M059J (cell line): Measurements from ENCODE around the gene PLA2G2A. TPM values are rescaled to one million over a fixed set of nuclear protein-coding genes. Genes with fewer than 3 reads are reported as not detected.
"Not testable (repeated sequence)": the region's sequence is repeated elsewhere in the genome, so short reads cannot be mapped to it uniquely, and the experiment has no call there.

Source experiments
- DNase-seq: peaks from one replicate; pipeline ENCODE4 v3.0.0-alpha.2; 2012; ENCODE audit warnings: low read depth
- total RNA-seq: library from RNA; depleted of rRNA; stranded (reverse); fragments of >200 nt; shearing (Covaris generic); gene quantifications from 2 replicates; pipeline ENCODE4 v1.2.3, GENCODE V29; 2014

Gene PLA2G2A
- total RNA-seq, 1 experiment from 2014 or later = not detected

GRCh38 chr1:19973616-19974015 lies 5.8 kb downstream of the PLA2G2A start:
- peak; percentile 7 for DNase-seq

GRCh38 chr1:19971664-19972063 lies 7.8 kb downstream of the PLA2G2A start:
- no peak for DNase-seq

- no peak for DNase-seq
Observed at GRCh38 chr1:19969898-19970660, 9.3 kb downstream of the PLA2G2A start.

- DNase-seq = no peak
Observed at GRCh38 chr1:19967808-19968207, 11.6 kb downstream of the PLA2G2A start.

- no peak for DNase-seq
Observed at GRCh38 chr1:19964542-19964941, 14.9 kb downstream of the PLA2G2A start.

DNA sequence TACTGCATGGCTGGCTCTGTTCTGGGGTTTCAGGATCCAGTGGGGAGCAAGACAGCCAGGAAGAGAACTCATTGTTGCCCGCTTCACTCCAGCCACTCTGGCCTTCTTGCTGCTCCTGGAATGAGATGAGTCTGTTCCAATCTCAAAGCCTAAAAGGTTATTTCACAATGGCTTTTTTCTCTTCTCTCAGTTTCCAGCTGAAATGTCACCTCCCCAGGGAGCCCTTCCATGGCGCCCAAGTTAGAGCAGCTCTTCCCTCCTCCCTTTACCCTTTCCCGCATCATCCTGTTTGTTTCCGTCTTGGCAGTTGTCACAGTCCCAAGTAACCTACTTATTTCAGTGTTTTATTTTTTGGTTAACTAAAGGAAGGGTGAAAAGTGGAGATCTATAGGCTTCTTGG lies 15.8 kb downstream of the PLA2G2A start:
- no peak for DNase-seq

DNA sequence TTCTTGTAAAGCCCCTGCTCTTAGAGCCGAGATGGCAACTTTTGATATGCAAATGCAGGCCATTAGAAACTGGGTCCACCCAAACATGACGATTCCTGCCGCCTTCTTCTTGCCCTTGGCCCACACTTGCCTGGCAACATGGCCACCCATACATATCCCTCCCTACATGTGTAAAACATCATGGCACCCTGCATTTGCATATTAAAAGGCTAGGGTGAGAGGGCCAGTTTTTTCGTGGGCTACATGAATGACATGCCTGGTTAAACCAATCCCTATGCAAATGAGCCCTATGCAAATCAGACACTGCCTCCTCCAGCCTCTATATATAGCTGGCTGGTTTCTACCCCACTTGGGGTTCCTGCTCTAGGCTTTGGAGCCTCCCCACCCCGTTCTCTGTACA lies 18.8 kb downstream of the PLA2G2A start:
- no peak for DNase-seq

DNA sequence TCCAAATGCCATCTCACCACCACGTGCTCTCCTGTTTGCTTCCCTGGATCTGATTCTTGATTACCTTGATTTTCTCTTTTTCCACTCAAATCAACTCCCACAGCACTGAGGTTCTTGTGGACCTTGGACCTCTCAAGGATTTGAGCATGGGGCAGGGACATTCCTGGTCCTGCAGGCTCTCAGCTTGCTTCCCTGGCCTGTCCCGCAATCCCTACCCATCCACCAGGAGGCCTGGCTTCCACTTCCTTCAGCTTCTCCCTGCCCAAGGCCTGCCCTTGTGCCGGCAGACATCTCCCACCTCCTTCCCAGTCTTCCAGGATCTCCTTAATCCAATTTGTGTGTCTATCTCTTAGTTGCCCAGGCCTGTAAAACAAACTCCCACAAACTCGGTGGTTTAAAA lies 21.6 kb downstream of the PLA2G2A start:
- no peak for DNase-seq

DNA sequence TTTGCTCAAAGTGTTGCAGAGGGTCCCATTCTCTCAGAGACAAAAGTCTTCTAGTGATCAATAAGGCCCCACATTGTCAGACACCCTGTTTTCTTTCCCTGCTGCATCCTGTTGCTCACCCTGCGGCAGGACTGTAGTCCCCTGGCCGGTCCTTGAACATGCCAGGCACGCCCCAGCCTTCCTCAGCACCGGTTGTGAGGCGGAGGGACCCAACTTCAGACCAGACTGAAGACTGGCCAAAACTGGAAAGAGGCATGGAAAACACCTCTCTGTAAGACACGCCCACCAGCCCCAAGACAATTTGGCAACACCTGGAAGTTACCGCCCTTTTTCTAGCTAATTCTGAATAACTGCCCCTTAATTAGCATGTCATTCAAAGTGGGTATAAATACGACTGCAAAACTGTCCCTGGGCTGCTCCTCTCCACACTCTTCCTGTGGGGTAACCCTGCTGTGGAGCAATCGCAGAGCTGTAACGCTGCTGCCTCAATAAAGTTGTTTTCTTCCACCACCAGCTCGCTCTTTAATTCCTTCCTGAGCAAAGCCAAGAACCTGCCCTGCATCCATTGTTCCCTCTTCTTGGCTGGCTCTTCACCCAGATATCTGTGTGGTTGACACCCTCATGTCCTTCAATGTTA lies 23.8 kb downstream of the PLA2G2A start:
- no peak for DNase-seq

GRCh38 chr1:19954059-19954458 lies 25.4 kb downstream of the PLA2G2A start:
- no peak for DNase-seq

DNA sequence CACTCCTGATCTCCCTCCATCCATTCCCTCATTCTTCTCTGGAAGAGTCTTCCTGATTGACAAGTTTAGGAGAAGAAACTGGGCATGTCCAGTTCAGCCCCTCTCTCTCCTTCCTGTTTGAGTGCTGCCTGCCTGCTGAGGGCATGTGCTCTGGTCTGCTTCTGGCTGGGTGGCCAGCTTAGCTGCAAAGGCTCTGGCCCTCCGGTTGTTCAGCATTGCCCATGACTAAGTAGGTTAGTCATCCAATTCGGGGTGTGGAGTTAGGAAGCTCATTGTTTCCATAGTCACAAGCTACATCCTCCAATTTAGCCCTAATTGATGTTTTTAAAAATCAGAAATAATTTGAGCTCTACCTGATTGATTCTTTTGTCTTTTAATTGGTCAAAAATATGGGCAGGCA lies 30.4 kb downstream of the PLA2G2A start:
- DNase-seq = peak; percentile 87

DNA sequence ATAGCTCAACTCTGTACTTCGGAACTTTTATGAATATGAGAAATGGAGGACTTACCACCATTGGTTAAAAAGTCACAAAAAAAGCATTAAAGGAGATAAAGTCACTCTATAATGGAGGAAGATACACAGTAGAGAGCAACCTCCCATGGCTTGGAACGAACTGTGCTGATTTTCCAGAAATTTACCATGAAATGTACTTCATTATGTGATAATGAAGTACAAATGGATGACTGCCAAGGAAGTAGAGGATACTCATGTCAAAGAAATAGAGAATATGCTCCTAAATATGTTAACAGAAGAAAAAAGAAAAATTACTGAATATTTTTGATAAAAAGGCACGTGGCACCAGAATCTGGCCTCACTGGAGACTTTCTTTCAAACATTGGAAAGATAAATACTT lies 32.4 kb downstream of the PLA2G2A start:
- no peak for DNase-seq

DNA sequence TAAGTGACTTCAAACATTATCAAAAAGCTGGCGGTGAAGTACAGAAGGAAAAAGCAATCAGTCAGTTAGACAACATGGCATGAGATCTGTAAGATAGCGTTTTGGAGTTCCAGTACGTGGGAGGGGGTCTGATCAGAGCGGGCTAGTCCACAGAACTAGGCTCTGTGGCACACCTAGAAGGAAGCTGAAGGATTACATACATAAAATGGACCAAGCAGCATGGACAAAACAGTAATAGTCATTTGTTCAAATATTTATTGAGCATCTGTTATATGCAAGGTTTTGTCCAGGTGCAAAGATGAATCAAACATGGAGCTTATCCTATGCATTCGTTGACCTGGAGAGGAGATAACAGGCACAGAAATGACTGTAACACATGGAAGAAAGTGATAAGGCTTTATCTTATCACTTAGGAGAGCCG lies 33.1 kb downstream of the PLA2G2A start:
- DNase-seq = no peak

DNA sequence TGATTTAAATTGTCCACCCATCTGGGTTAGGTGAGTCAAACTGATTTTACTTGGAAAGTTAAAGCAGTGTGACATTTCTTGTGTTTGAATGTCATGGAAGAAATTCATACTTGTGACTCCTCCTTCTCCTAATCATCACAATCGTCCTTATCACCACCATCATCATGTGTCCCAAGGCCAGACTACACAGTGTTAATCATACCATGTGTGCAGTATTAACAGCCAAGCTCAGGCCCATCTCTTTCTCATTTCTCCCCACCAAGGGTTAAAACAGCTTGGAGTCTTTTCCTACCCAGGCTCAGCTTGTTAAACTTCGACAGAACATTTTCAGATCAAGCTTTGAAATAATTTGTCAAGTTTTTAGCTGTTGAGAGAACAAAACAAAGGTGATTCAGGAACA lies 33.5 kb downstream of the PLA2G2A start:
- no peak for DNase-seq

GRCh38 chr1:19942657-19943056 lies 36.8 kb downstream of the PLA2G2A start:
- no peak for DNase-seq

GRCh38 chr1:19942088-19942487 lies 37.3 kb downstream of the PLA2G2A start:
- DNase-seq = peak; percentile 10

GRCh38 chr1:19941206-19941568 lies 38.2 kb downstream of the PLA2G2A start:
- no peak for DNase-seq

DNA sequence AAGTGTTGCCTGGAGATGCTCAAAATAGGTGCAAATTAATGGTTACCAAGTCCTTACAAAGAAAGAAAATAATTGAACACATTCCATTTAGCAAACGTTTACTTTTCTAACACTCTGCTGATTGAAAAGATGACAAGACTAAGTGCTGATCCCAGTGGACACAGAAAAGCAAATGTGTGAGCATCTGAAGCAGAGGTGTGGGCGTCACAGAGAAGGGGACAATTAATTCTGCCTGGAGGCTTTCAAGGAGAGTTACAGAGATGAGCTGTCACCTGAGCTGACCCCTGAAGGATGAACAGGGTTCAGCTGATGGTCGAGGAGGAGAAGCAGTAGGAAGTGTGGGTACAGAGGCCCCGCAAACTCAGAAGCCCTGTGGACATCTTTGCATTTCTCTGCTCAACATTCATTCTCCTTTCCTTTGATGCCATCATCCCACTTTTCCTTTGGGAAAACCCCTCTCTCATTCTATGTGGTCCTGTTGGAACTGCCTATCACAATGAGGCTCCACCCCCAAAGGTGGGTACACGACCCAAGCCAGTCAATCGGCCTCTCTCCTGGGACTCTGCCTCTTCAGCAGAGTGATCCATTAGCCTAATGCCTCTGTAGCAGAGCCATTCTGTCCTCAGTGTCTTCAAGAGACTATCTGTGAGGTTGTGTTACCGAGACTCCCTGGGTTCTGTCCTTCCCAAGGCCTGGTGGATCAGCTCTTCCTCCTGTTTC lies 38.8 kb downstream of the PLA2G2A start:
- no peak for DNase-seq

DNA sequence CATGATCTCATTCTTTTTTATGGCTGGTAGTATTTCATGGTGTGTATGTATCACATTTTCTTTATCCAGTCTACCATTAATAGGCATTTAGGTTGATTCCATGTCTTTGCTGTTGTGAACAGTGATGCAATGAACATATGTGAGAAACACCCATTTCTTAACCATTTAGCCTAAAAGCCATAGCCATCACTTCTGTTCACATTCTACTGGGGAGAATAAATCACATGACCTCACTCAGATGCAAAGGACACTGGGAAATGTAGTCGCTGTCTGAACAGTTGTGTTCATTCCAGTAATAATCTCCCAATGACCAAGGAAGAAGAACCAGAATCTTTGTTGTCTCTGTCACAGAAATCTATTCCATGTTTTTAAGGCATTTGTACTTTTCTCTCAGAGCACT lies 40.9 kb downstream of the PLA2G2A start:
- no peak for DNase-seq

- DNase-seq = no peak
Observed at GRCh38 chr1:19936061-19936750, 43.2 kb downstream of the PLA2G2A start.

DNA sequence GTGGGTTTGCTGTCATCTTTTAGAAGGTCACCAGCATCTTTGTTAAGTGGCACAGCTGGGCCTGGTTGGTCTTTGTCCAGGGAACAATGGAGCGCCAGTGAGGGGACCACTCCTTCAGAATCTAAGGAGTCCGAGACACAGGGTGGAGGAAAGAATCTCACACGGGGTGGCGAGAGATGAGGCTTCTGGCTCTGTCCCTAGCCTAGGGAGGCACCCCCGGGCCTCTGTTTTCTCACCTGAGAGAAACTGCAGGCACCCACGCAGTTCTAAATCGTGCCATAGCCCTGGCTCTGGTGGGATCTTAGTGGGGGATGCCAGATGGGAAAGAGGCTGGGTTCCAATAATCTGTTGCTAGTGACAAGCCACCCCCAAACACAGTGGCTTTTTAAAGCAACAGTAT lies 45.1 kb downstream of the PLA2G2A start:
- DNase-seq = no peak

- DNase-seq = no peak
Observed at GRCh38 chr1:19932866-19933265, 46.6 kb downstream of the PLA2G2A start.

- not testable (repeated sequence) for DNase-seq
Observed at GRCh38 chr1:19927130-19927421, 52.3 kb downstream of the PLA2G2A start.
